HEK293 (cell line): Measurements from ENCODE around the gene TPCN2.

Experiments used
- CTCF ChIA-PET: fragments of 350-600 bp; formaldehyde crosslinking; extraction: SDS; loops from one replicate; lab custom pipeline; 2021; ENCODE audit warnings: antibody characterized with exemption; lab: Yijun Ruan, JAX
- POLR2A ChIA-PET: fragments of 300-600 bp; formaldehyde crosslinking; extraction: SDS; loops from one replicate; lab custom pipeline; 2020; ENCODE audit warnings: antibody characterized with exemption, inconsistent platforms; lab: Yijun Ruan, JAX
- H3K27ac ChIP-seq: fragments of 200-500 bp; sonication (Bioruptor generic); 2 replicates; pipeline ENCODE4 v1.5.1; 2014; ENCODE audit warnings: low read depth, low read length, control low read depth, inconsistent platforms; ENCODE audit errors: extremely low read depth
- H3K36me3 ChIP-seq, 2 experiments: fragments of 200-500 bp in 1 of 2; sonication (Bioruptor generic) in 1 of 2; 1 replicate in 1 of 2; 2 replicates in 1 of 2; pipeline ENCODE4 v1.5.1; 2014 to 2017; ENCODE audit warnings: inconsistent platforms in 2 of 2, low read length in 2 of 2; ENCODE audit not compliant: control insufficient read depth in 2 of 2, insufficient read depth in 1 of 2
- H3K4me1 ChIP-seq: fragments of 200-500 bp; sonication (Bioruptor generic); 2 replicates; pipeline ENCODE4 v1.5.1; 2014; ENCODE audit warnings: mild to moderate bottlenecking, low read length, inconsistent platforms; ENCODE audit not compliant: control insufficient read depth, insufficient read depth
- H3K4me3 ChIP-seq: 2 replicates; pipeline ENCODE4 v1.5.1; 2011; ENCODE audit warnings: low read depth, mild to moderate bottlenecking, control low read depth, low read length, moderate library complexity
- H3K9me3 ChIP-seq: fragments of 200-500 bp; sonication (Bioruptor generic); 2 replicates; pipeline ENCODE4 v1.5.1; 2014; ENCODE audit warnings: low read depth, low read length, inconsistent platforms; ENCODE audit not compliant: control insufficient read depth, insufficient read depth
- HOXC10 ChIP-seq: sonication (generic); formaldehyde crosslinking; IDR thresholded peaks from 2 replicates; pipeline ENCODE4 v1.8.1; 2023; ENCODE audit warnings: mild to moderate bottlenecking, missing genetic modification reagents
- PATZ1 ChIP-seq: fragments of 450-650 bp; formaldehyde crosslinking; IDR thresholded peaks from 2 replicates; pipeline ENCODE4 v1.5.1; 2016; ENCODE audit warnings: missing biosample characterization, missing genetic modification characterization
- PRDM10 ChIP-seq: fragments of 450-650 bp; formaldehyde crosslinking; IDR thresholded peaks from 2 replicates; pipeline ENCODE4 v1.5.1; 2016; ENCODE audit warnings: missing biosample characterization, missing genetic modification characterization
- TRIM28 ChIP-seq: IDR thresholded peaks from 2 replicates; pipeline ENCODE4 v1.6.1; 2011; ENCODE audit warnings: low read length, control low read depth, borderline replicate concordance
- ZBTB10 ChIP-seq: fragments of 450-650 bp; formaldehyde crosslinking; IDR thresholded peaks from 2 replicates; pipeline ENCODE4 v1.5.1; 2016; ENCODE audit warnings: missing biosample characterization, missing genetic modification characterization
- ZBTB11 ChIP-seq: fragments of 450-650 bp; formaldehyde crosslinking; conservative IDR thresholded peaks from 2 replicates; pipeline ENCODE4 v1.5.1; 2016; ENCODE audit warnings: low read depth, missing biosample characterization, missing genetic modification characterization
- ZBTB48 ChIP-seq: fragments of 450-650 bp; formaldehyde crosslinking; IDR thresholded peaks from 2 replicates; pipeline ENCODE4 v1.5.1; 2016; ENCODE audit warnings: missing biosample characterization, missing genetic modification characterization
- ZNF155 ChIP-seq: fragments of 450-650 bp; formaldehyde crosslinking; IDR thresholded peaks from 2 replicates; pipeline ENCODE4 v1.5.1; 2016; ENCODE audit warnings: missing biosample characterization, missing genetic modification characterization
- ZNF16 ChIP-seq: fragments of 450-650 bp; formaldehyde crosslinking; IDR thresholded peaks from 2 replicates; pipeline ENCODE4 v1.5.1; 2016; ENCODE audit warnings: low read depth, missing biosample characterization, missing genetic modification characterization
- ZNF324 ChIP-seq: fragments of 450-650 bp; formaldehyde crosslinking; IDR thresholded peaks from 2 replicates; pipeline ENCODE4 v1.5.1; 2016; ENCODE audit warnings: missing biosample characterization, missing genetic modification characterization
- ZNF335 ChIP-seq: fragments of 450-650 bp; formaldehyde crosslinking; conservative IDR thresholded peaks from 2 replicates; pipeline ENCODE4 v1.5.1; 2016; ENCODE audit warnings: missing biosample characterization, missing genetic modification characterization
- ZNF561 ChIP-seq: fragments of 450-650 bp; IDR thresholded peaks from 2 replicates; pipeline ENCODE4 v1.5.1; 2018; ENCODE audit warnings: missing biosample characterization, missing genetic modification characterization, borderline replicate concordance
- ZNF623 ChIP-seq: fragments of 450-650 bp; formaldehyde crosslinking; IDR thresholded peaks from 2 replicates; pipeline ENCODE4 v1.5.1; 2016; ENCODE audit warnings: missing biosample characterization, missing genetic modification characterization
- ZNF658 ChIP-seq: fragments of 450-650 bp; formaldehyde crosslinking; IDR thresholded peaks from 2 replicates; pipeline ENCODE4; 2016; ENCODE audit warnings: missing biosample characterization, missing genetic modification characterization
- ZNF677 ChIP-seq: fragments of 450-650 bp; IDR thresholded peaks from 2 replicates; pipeline ENCODE4 v1.5.0; 2018; ENCODE audit warnings: missing biosample characterization, mild to moderate bottlenecking, missing genetic modification characterization, moderate library complexity

Gene TPCN2

GRCh38 chr11:69003866-69004367 lies 44.8 kb upstream of the TPCN2 start:
- Histone ChIP-seq H3K36me3 (no peaks in the 10 kb centered on the region), H3K4me1 (no peaks in the 10 kb centered on the region), H3K4me3 (no peak overlapping the region), H3K9me3 (no peaks in the 10 kb centered on the region), H3K27ac (no peak overlapping the region)
- POLR2A ChIA-PET = no interaction called here
- no peak for TF ChIP-seq ZBTB11
- no peak for TF ChIP-seq ZBTB48 (tag by site-specific recombination)
- no peak for TF ChIP-seq ZNF16
- no peak for TF ChIP-seq ZNF335 (tag by site-specific recombination)
- no peak for TF ChIP-seq TRIM28
- TF ChIP-seq ZNF677 (tag by site-specific recombination) = no peak
- TF ChIP-seq ZNF623 (tag by site-specific recombination) = no peak
- TF ChIP-seq ZNF324 (tag by site-specific recombination) = no peak
- TF ChIP-seq ZNF561 (tag by site-specific recombination) = no peak
- TF ChIP-seq ZBTB10 (tag by site-specific recombination) = no peak
- no peak for TF ChIP-seq ZNF155 (tag by site-specific recombination)
- no peak for TF ChIP-seq PATZ1
- TF ChIP-seq HOXC10 = no peak
- TF ChIP-seq ZNF658 (tag by site-specific recombination) = no peak
- no peak for TF ChIP-seq PRDM10 (tag by site-specific recombination)
- CTCF ChIA-PET = no interaction called here
